HUDEP-2 (cell line): Measurements from ENCODE around the gene ARHGEF40.

Experiments used
- DNase-seq, 76 experiments: peaks; one replicate each; lab custom pipeline; 2025; ENCODE audit not compliant: unreplicated experiment in 76 of 76; lab: John Stamatoyannopoulos, UW

The ARHGEF40 gene

DNA sequence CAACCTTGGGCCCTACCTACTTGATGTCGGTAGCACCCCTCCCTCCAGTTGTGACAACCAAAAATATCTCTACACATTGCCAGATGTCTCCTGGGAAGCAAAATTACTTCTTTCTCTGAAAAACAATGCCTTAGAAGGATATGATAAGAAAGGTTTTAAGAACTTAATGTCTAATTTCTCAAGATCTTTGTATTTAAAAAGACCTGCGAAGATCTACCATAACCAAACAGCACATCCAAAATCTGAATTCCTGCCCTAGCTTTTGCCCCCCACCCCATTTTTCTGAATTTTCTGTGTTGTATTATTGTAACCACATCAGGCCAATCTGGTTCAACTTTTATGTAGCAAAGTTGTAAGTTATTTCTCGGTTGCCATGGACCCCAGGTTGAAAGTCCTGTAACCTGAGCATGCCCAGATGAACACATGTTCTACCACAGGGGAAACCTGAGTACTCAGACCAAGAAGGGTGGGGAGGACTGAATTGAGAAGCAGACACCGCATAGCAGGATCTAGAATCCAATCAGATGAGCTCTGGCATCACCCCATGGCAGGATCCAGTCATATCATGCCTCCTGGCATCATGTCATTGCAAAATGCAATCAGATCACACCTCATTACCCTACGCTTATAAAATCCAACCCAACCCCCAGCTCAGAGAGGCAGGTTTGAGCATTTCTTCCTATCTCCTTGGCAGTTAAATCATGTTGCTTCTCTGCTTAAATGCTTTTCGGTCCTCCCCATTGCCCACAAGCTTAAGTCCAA, 39.5 kb downstream of the ARHGEF40 start:
- no peak for DNase-seq

DNA sequence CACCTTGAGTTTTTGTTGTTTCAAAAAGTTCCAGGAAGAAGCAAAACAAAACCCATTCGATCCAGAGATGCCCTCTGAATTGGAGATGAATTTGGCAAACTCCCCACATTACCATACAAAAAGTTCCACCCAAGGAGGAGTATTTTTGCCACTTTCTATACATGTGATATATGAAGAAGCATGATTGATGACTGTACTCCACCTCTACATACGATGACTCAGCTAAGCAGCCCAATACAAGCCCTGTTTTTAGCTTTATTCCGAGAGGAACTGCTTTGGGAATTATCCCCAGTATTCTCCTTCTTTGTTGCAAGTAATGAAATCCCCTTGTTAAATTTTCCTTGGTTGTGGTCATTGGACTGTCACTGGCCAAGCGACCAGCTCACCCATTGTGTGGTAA, 42.2 kb downstream of the ARHGEF40 start:
- no peak for DNase-seq

DNA sequence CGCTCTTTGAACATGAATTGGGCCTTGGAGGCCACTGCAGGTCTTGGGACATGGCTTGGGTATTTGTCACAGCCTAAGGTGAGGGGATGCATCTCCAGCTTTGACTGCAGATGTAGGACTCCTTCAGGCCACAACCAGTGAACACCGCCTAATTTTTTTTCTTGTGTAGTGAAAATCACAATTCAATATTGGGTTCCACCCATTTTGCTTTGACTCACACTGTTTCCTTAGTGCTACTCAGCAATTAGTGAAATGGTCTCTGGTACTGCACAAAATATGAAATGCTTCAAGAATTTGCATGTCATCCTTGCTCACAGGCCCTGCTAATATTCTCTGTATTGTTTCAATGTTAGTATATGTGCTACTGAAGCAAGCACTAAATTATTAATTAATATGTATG, 43.3 kb downstream of the ARHGEF40 start:
- no peak for DNase-seq

DNA sequence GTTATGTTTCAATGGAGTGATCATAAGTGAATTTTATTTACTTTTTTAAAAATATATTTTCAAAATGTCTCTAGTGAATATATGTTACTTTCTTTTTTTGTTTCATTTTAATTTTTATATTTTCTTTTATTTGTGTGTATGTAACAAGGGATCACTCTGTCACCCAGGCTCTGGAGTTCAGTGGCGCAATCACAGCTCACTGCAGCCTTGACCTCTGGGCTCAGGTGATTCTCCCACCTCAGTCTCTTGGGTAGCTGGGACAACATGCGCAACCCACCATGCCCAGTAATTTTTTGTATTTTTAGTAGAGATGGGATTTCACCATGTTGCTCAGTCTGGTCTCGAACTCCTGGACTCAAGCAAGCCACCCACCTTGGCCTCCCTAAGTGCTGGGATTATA, 48.8 kb downstream of the ARHGEF40 start:
- DNase-seq = no peak

DNA sequence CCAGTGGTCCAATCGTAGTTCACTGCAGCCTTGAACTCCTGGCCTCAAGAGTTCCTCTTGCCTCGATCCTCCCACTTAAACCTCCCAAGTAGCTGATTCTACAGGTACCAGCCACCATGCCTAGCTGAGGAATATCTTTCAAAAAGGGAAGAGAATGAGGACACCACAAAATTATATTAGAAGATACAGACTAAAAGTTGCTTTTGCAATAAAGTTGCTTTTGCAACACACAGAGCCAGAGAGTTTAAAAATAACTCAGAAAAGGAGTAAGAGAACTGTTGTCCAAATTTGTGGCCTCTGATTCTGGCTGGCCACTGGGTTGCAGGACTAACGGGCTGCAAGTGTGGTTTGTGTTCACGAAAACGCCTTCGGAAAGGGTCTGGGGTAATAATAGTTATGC, 50.6 kb downstream of the ARHGEF40 start:
- no peak for DNase-seq

DNA sequence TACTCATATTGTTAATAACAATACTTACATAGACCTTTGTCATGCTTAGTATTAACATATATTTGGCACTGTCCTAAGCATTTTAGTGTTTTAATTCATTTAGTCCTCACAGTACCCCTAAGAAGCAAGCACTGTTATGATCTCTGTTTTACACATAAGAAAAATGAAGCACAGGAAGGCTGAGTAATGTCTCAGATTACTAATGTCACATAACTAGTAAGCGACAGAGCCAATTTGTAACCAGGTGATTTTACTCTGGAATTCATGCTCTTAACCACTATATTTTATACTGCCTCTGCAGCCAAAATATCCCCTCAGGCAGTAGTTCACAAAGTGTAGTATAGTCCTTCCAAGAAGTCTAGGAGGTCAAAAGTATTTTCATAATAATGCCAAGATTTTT, 51.0 kb downstream of the ARHGEF40 start:
- DNase-seq = no peak

DNA sequence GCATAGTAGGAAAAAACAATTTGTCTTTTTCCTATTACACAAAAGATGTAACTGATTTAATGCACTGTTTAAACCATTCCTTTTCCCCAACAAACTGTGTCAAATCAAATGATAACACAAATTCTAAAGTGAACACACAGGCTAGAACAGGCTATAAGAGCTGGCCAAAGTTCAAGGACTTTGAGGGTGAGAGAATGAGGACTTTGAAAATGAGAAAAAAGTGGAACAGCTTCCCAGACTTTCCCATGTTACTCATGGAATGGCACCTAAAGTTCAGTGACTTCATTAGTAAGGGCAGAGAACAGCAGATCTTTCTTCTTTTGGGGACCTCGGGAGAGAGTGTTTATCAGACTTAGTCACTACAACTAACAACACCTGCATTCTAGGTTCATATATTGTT, 53.3 kb downstream of the ARHGEF40 start:
- no peak for DNase-seq

DNA sequence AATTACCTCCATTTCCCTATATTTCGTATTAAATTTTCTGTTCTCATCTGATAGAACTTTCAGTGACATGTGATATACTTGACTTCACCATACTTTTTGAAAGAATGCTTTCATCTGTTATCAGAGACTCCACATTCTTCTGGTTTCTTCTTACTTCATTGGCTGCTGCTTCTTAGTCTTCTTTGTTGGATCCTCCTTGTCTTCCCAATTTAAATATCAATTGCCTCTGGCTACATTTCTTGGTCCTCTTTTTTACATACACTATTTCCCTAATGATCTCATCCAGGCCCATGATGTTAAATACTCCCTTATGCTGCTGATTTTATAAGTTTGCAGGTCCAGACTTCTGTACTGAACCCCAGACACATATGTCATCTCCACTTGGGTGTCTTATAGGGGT, 63.8 kb downstream of the ARHGEF40 start:
- DNase-seq = no peak

DNA sequence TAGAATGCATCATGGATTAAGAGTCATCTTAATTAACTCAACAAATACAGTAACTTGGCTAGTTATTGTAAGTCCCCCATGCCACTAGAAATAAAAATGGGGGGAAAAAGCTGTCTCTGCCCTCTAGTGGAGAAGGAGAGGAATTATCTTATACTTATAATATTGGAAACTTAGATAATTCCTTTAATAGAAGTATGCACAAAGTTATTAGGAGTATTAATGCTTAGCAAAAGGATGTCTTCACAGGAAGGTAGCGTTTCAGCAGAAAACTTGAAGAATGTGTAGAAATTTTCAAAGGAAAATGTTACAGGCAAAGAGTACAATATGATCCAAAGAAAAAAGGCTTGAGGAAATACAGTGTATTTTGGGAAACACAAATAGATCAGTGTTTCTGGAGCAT, 65.9 kb downstream of the ARHGEF40 start:
- DNase-seq = peak in 1 of 76 experiments; percentile 2
